NCI-H146 (cell line): Measurements from ENCODE around the gene CCT2.

Experiments used
- DNase-seq: peaks from one replicate; lab custom pipeline; 2025; lab: John Stamatoyannopoulos, UW

CCT2 gene

DNA sequence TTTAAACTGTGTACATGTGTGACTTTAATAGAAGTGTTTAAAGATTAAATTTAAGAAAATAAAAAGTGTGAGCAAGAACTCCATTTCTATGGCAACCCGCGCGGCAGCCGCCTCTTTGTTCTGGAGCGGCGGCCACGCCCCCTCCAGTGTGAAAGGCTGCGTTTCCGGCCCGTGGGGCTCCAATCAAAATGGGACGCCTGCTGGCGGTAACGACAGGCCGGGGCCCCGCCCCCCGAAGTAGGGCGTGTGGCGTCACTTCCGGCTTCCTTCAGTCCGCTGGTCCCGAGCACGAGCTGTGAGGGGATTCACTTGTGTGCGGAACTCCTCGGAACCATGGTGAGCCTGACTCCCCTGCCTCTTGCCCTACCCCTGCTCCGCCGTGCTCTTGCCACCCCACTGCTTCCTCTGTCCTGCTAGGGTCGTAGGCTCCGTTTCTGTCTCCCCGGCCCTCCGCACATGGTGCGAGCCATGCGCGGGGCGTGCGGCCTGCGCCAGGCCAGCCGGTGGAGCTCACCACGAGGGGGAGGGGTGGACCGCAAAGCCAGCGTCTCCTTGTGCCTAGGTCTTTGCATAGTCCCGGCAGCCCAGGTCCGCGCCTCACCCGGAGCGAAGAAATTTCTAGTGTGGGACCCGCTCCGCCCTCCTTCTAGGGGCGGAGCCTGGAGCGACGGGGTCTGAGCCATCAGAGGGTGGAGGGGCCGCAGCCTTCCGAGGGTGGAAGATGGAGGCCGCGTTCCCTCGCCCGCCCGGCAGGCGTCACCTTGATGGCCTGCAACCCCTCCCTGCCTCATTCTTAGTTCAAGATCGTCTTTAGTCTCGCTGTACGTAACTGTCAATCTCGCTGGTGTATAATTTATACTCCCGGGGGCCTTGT lies at the start of gene CCT2:
TSS of gene CCT2 (plus strand) at position 271 of the 874 bp plus-strand sequence. CDS start at position 334, 63 bp downstream.
- DNase-seq = peak; percentile 97

GRCh38 chr12:69540987-69541386 lies 44.3 kb upstream of the CCT2 start:
- DNase-seq = no peak

- no peak for DNase-seq
Measured at GRCh38 chr12:69544087-69544486, 41.2 kb upstream of the CCT2 start.

GRCh38 chr12:69545081-69545480 lies 40.2 kb upstream of the CCT2 start:
- DNase-seq = no peak

DNA sequence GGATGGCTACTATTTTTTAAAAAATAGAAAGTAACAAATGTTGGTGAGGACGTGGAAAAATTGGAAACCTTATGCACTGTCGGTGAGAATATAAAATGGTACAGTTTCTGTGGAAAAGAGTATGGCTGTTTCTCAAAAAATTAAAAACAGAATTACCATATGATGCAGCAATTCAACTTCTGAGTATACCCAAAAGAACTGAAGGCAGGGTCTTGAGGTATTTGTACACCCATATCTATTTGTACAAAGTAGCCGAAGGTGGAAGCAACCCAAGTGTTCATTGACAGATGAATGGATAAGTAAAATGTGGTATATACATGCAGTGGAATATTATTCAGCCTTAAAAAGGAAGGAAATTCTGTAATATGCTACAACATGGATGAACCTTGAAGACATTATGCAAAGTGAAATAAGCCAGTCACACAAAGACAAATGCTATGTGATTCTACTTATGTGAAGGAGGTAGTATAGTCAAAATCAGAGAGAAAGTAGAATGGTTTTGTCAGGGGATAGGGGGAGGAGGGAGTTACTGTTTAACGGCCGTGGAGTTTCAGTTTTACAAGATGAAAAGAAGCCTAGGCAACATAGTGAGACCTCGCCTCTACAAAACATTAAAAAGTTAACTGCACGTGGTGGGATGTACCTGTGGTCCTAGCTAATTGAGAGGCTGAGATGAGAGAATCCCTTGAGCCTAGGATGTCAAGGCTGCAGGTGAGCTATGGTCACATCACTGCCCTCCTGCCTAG lies 38.4 kb upstream of the CCT2 start:
- DNase-seq = no peak

GRCh38 chr12:69548687-69549086 lies 36.6 kb upstream of the CCT2 start:
- DNase-seq = no peak

- DNase-seq = no peak
Measured at GRCh38 chr12:69550569-69551350, 34.5 kb upstream of the CCT2 start.

- DNase-seq = peak; percentile 3
Measured at GRCh38 chr12:69553628-69554248, 31.5 kb upstream of the CCT2 start.

- DNase-seq = no peak
Measured at GRCh38 chr12:69555461-69555860, 29.8 kb upstream of the CCT2 start.

- no peak for DNase-seq
Measured at GRCh38 chr12:69556383-69556782, 28.9 kb upstream of the CCT2 start.

- no peak for DNase-seq
Measured at GRCh38 chr12:69563166-69563762, 22.0 kb upstream of the CCT2 start.

- DNase-seq = no peak
Measured at GRCh38 chr12:69566603-69567002, 18.7 kb upstream of the CCT2 start.

GRCh38 chr12:69569236-69569635 lies 16.0 kb upstream of the CCT2 start:
- no peak for DNase-seq

GRCh38 chr12:69570000-69570516 lies 15.2 kb upstream of the CCT2 start:
- no peak for DNase-seq

- DNase-seq = peak; percentile 61
Measured at GRCh38 chr12:69570545-69571399, 14.5 kb upstream of the CCT2 start.

GRCh38 chr12:69575346-69575745 lies 9.9 kb upstream of the CCT2 start:
- no peak for DNase-seq

- no peak for DNase-seq
Measured at GRCh38 chr12:69578283-69578682, 7.0 kb upstream of the CCT2 start.

GRCh38 chr12:69579029-69579428 lies 6.2 kb upstream of the CCT2 start:
- no peak for DNase-seq

GRCh38 chr12:69580074-69580473 lies 5.2 kb upstream of the CCT2 start:
- DNase-seq = no peak

DNA sequence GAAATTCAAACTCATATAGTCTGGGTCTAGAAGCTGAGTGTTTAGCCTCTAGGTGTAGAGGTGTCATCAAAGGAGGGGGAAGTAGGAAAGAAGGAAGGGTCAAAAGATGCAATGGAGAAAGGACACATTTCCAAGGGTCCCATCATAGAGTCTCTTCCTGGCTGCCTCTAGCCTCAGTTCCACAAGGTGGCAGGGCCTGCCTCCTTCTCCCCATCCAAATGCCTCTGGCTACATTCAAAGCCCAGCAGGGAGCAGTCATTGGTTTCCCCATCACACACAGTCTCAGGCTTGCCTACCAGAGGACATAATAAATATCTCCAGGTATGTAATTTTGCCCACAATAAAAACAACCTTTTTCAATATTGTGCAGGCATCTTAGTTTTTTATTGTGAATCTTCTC lies 2.1 kb upstream of the CCT2 start:
- peak; percentile 6 for DNase-seq
